Stomach (tissue), 9 donors: Measurements from ENCODE around the gene SP4. TPM values are rescaled to one million over a fixed set of nuclear protein-coding genes. Genes with fewer than 3 reads are reported as not detected.

Experiments used
- DNase-seq, 2 donors: peaks; one replicate each; pipeline versions ENCODE4 v3.0.0 to v3.0.0-alpha.2; 2013 to 2019
- H3K27ac ChIP-seq, 5 donors: fragments of 200-600 bp in 4 of 5; sonication (generic) in 4 of 5; one replicate each; pipeline ENCODE4 v1.5.1; 2013 to 2019; ENCODE audit warnings: mild to moderate bottlenecking in 1 of 5, moderate library complexity in 1 of 5
- H3K27me3 ChIP-seq, 3 donors: fragments of 200-600 bp; sonication (generic); one replicate each; pipeline ENCODE4 v1.5.1; 2017 to 2019; ENCODE audit warnings: mixed run types in 1 of 3
- H3K36me3 ChIP-seq, 4 donors: fragments of 200-600 bp; sonication (generic); 1 replicate in 3 of 4; 2 replicates in 1 of 4; pipeline ENCODE4 v1.5.1; 2016 to 2019
- H3K4me1 ChIP-seq, 4 donors: fragments of 200-600 bp; sonication (generic); one replicate each; pipeline ENCODE4 v1.5.1; 2016 to 2019
- H3K4me3 ChIP-seq, 4 donors: fragments of 200-600 bp; sonication (generic) in 3 of 4; one replicate each; pipeline ENCODE4 v1.5.1; 2016 to 2019; ENCODE audit warnings: mild to moderate bottlenecking in 1 of 4
- H3K9me3 ChIP-seq, 4 donors: fragments of 200-600 bp; sonication (generic); one replicate each; pipeline ENCODE4 v1.5.1; 2016 to 2019
- EP300 ChIP-seq: sonication (generic); formaldehyde crosslinking; IDR thresholded peaks from one replicate; pipeline ENCODE4 v1.6.1; 2017; ENCODE audit warnings: antibody characterized with exemption
- POLR2A ChIP-seq, 4 donors: fragments of 450-650 bp; IDR thresholded peaks; one replicate each; pipeline ENCODE4 v1.6.1; 2016; ENCODE audit warnings: antibody characterized with exemption in 4 of 4, control low read depth in 2 of 4, mild to moderate bottlenecking in 1 of 4, moderate library complexity in 1 of 4
- POLR2AphosphoS5 ChIP-seq, 3 donors: sonication (generic); formaldehyde crosslinking; IDR thresholded peaks; one replicate each; pipeline ENCODE4 v1.6.1; 2016; ENCODE audit warnings: antibody characterized with exemption in 3 of 3
- WGBS, 5 donors: extraction: QIAGEN DNeasy Blood & Tissue Kit in 3 of 5; methylation state at CpG; one replicate each; pipeline versions ENCODE4 v1.1.5 to v1.1.7; 2013 to 2018; 5-methylcytosine and 5-hydroxymethylcytosine counted together
- intact Hi-C: fragments of 100-400 bp; cut with DNase I; formaldehyde crosslinking; loops from one replicate; pipeline ENCODE4 v1.15.1; 2023; ENCODE audit warnings: low total_unique reads
- polyA plus RNA-seq, 3 donors: library from polyadenylated mRNA; stranded (reverse); fragments of 200-250 nt; gene quantifications; one replicate each; pipeline ENCODE4 v1.2.3, GENCODE V29; 2013
- total RNA-seq, 5 donors: library from RNA; depleted of rRNA; stranded (reverse); fragments of >200 nt; gene quantifications; one replicate each; pipeline versions ENCODE4 v1.1.0 to v1.2.3, GENCODE V29; 2014 to 2016
- TF ChIP-seq, protein P1 (sequence below), 7 experiments: fragments of 450-650 bp in 4 of 7; fragments of 200-600 bp in 3 of 7; sonication (generic) in 3 of 7; IDR thresholded peaks; one replicate each; pipeline ENCODE4 v1.5.1; 2016 to 2019; ENCODE audit warnings: antibody characterized with exemption in 7 of 7, control low read depth in 2 of 7, mild to moderate bottlenecking in 1 of 7
- donor health status: healthy with polysubstance abuse.
- donor health status: Bipolar disorder and iron deficiency.
- donor health status: healthy.

SP4 gene
- total and polyA plus RNA-seq, 8 donors: 0.58 to 16.7 (median 2.4) TPM

- no peak overlapping the region for H3K27ac ChIP-seq
- H3K4me1 ChIP-seq: peaks cover 0 to 14% (median 4%) of the 10 kb centered on the region in 4 donors
- H3K27me3 ChIP-seq: no peaks in the 10 kb centered on the region
- H3K9me3 ChIP-seq: peaks cover 0 to 21% (median 7%) of the 10 kb centered on the region in 4 donors
- whole genome bisulfite sequencing, 5 donors: 83 to 100% (median 100%) methylated on average over 1 of the region's 1 CpG
- H3K36me3 ChIP-seq: peaks cover 0 to 34% (median 17%) of the 10 kb centered on the region in 4 donors
- no peak for DNase-seq
- intact Hi-C loops: no loop called here
- TF ChIP-seq POLR2A (IDR thresholded peaks at IDR 0.05) (no peak), EP300 (no peak), POLR2AphosphoS5 (IDR thresholded peaks at IDR 0.05) (no peak)
- TF ChIP-seq, protein P1, sequence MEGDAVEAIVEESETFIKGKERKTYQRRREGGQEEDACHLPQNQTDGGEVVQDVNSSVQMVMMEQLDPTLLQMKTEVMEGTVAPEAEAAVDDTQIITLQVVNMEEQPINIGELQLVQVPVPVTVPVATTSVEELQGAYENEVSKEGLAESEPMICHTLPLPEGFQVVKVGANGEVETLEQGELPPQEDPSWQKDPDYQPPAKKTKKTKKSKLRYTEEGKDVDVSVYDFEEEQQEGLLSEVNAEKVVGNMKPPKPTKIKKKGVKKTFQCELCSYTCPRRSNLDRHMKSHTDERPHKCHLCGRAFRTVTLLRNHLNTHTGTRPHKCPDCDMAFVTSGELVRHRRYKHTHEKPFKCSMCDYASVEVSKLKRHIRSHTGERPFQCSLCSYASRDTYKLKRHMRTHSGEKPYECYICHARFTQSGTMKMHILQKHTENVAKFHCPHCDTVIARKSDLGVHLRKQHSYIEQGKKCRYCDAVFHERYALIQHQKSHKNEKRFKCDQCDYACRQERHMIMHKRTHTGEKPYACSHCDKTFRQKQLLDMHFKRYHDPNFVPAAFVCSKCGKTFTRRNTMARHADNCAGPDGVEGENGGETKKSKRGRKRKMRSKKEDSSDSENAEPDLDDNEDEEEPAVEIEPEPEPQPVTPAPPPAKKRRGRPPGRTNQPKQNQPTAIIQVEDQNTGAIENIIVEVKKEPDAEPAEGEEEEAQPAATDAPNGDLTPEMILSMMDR (IDR thresholded peaks at IDR 0.05): no peak
- H3K4me3 ChIP-seq: no peak overlapping the region
These were observed 27.0 kb downstream of the SP4 start for GRCh38 chr7:21454906-21455305.

DNA sequence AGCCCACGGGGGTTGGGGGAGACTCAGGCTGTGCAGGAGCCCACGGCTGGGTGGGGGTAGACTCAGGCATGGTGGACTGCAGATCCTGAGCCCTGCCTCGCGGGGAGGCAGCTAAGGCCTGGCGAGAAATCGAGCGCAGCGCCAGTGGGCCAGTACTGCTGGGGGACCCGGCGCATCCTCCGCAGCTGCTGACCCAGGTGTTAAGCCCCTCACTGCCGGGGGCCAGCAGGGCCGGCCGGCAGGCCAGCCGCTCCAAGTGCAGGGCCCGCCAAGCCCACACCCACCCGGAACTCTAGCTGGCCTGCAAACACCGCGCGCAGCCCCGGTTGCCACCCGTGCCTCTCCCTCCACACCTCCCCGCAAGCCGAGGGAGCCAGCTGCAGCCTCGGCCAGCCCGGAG is 33.4 kb downstream of the SP4 start:
- H3K36me3 ChIP-seq: peaks cover 0 to 30% (median 16%) of the 10 kb centered on the region in 4 donors
- WGBS, 5 donors: 97 to 100% (median 98%) methylated on average over 8 to 26 of the region's 26 CpGs
- DNase-seq: no peak
- H3K4me3 ChIP-seq: no peak overlapping the region
- H3K27ac ChIP-seq: no peak overlapping the region
- H3K9me3 ChIP-seq: no peaks in the 10 kb centered on the region
- TF ChIP-seq POLR2AphosphoS5 (IDR thresholded peaks at IDR 0.05) (no peak), EP300 (no peak), POLR2A (IDR thresholded peaks at IDR 0.05) (no peak)
- TF ChIP-seq, protein P1 (IDR thresholded peaks at IDR 0.05): no peak
- H3K27me3 ChIP-seq: no peaks in the 10 kb centered on the region
- intact Hi-C loops: no loop called here
- peaks cover 0 to 9% (median 2%) of the 10 kb centered on the region in 4 donors for H3K4me1 ChIP-seq

DNA sequence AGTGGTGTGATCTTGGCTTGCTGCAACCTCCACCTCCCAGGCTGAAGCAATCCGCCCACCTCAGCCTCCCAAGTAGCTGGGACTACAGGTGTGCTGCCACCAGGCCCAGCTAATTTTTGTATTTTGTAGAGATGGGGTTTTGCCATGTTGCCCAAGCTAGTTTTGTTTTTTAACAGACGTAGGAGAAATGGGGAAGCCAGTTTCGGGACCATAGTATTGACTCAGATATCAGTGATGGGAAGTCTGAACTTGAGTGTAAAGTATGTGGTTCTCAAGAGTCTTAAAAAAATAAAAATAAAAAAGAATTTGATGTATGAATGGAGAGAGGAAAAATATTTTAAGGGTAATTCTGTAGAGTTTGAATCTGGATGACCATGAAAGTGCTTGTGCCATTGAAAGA is 34.2 kb downstream of the SP4 start:
- Histone ChIP-seq H3K4me3 (no peak overlapping the region), H3K27ac (no peak overlapping the region), H3K4me1 (peaks cover 0 to 9% (median 2%) of the 10 kb centered on the region in 4 donors), H3K27me3 (no peaks in the 10 kb centered on the region), H3K36me3 (peaks cover 0 to 23% (median 13%) of the 10 kb centered on the region in 4 donors), H3K9me3 (no peaks in the 10 kb centered on the region)
- no peak for DNase-seq
- intact Hi-C loops: no loop called here
- WGBS, 5 donors: 88 to 97% (median 92%) methylated on average over 3 of the region's 3 CpGs
- TF ChIP-seq EP300 (no peak), POLR2AphosphoS5 (IDR thresholded peaks at IDR 0.05) (no peak), POLR2A (IDR thresholded peaks at IDR 0.05) (no peak)
- TF ChIP-seq, protein P1 (IDR thresholded peaks at IDR 0.05): no peak

GRCh38 chr7:21463524-21463923 is 35.6 kb downstream of the SP4 start:
- 60 to 72% (median 71%) methylated on average over 4 of the region's 4 CpGs for WGBS, 5 donors
- Histone ChIP-seq H3K4me3 (no peak overlapping the region), H3K4me1 (peaks cover 0 to 9% (median 1%) of the 10 kb centered on the region in 4 donors), H3K27me3 (no peaks in the 10 kb centered on the region), H3K9me3 (no peaks in the 10 kb centered on the region), H3K27ac (no peak overlapping the region), H3K36me3 (peaks cover 0 to 23% (median 13%) of the 10 kb centered on the region in 4 donors)
- intact Hi-C loops: no loop called here
- DNase-seq: no peak
- TF ChIP-seq POLR2AphosphoS5 (IDR thresholded peaks at IDR 0.05) (no peak), EP300 (no peak), POLR2A (IDR thresholded peaks at IDR 0.05) (no peak)
- TF ChIP-seq, protein P1 (IDR thresholded peaks at IDR 0.05): no peak
